Stimulated activated CD4-positive, alpha-beta T cell treated with anti-CD3 and anti-CD28 coated beads, TNF-alpha, amount 100 ng/mL, for 4 hours (primary cell): ENCODE measurements around the gene GATM.
"Not testable (repeated sequence)": the region's sequence is repeated elsewhere in the genome, so short reads cannot be mapped to it uniquely, and the experiment has no call there.

ENCODE experiments used
- DNase-seq, 3 experiments: peaks; one replicate each; pipeline ENCODE4 v3.0.0-alpha.2; 2020; ENCODE audit warnings: low read depth in 3 of 3

GATM gene

DNA sequence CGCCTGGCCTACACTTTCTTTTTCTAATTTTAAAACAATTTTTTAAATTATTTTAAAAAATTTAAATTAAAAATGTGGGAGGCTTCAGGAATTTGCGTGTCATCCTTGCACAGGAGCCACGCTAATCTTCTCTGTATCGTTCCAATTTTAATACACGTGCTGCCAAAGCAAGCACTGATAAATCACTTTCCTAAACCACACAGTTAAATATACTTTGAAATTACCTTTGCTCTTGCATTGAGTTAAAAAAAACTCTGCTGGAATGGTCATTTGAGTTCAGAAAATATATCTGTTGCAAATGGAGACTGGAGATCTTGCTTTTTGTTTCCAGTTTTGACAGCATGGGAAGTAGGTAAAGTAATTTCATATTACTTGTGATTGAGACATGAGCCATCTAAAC, 23.6 kb downstream of the GATM start:
- DNase-seq = no peak

DNA sequence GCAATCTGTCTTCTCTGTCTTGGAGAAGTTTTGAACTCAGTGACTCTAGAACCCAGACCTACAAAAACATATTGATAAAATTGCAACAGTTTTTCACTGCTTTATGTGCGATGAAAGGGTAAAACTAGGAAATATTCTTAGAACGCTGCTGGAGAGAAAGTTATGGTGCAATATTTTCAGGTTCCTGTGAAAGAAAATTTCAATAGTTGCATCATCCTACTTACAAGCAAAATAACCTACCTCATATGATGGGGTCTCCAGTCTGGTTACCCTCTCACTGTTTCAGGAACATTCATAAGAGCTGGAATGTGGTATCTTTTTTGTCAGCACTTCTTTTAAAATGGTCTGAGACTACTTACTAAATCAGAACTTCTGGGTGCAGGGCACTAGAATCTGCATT, 27.1 kb downstream of the GATM start:
- no peak for DNase-seq

DNA sequence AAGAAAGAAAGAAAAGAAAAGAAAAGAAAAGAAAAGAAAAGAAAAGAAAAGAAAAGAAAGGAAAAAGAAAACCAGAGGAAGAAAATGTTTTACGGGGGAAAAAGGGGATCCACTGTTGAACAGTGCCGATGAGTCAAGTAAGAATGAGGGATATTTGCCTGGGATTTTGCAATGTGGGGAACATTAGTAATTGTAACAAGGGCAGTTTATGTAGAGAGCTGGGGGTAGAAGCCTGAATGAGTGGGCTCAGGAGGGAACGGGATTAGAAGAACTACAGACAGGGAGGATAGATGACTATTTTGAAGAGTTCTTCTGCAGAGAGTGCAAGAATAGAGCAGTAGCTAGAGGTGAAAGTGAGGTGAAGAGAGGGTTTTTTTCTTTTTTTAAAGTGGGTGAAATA, 28.7 kb downstream of the GATM start:
- DNase-seq = no peak

DNA sequence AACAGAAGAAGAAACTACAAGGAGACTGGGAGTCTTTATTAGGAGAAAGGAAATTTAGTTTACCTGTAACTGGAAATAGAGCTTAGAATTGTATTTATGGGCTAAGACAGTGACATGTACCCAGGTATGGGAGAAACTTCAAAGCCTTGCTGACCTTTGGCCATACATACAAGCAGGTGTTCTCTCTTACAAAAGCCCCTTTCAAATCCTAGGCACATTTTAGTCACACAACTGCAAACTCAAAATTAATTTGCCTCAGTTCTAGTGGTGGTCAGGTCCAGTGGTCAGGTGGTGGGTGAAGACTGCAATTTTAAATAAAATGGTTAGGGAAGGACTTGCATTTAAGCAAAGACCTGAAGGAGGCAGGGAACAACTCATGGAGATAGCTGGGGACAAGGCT, 30.4 kb downstream of the GATM start:
- DNase-seq = no peak

DNA sequence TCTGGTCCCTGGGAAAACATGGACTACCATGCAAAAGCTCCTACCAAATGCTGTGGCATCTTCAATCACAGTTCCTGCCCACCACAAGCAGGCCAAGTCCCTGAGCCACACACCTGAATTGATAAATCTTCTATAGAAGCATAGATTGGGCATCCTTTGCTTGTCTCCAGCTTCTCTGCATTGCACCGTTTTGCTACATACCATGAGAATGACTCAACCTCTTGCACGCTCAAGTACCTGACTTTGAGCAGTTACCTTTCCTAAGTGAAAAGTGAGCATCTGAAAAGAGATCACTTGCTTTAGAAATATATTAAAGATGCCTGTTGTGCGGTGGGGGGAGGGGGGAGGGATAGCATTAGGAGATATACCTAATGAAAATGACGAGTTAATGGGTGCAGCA, 31.3 kb downstream of the GATM start:
- DNase-seq = no peak

DNA sequence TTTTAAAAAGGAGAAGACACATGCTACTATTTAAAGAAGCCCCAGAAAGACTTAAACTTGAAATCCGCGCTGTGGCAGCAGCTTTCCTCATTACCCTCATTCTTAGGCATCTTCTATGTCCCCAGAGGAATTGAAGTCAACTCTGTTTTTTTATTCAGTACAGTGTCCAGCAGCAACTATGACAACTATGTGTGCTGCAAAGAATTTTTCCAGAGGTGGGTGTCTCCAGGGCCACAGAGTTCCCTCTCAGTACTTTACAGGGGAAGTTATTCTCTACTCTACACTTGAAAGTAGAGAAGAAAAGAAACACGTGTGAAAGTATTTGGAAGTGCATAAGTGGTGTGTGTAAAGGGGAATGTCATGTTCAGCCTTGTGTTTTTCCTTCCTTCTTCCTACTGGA, 32.0 kb downstream of the GATM start:
- no peak for DNase-seq

DNA sequence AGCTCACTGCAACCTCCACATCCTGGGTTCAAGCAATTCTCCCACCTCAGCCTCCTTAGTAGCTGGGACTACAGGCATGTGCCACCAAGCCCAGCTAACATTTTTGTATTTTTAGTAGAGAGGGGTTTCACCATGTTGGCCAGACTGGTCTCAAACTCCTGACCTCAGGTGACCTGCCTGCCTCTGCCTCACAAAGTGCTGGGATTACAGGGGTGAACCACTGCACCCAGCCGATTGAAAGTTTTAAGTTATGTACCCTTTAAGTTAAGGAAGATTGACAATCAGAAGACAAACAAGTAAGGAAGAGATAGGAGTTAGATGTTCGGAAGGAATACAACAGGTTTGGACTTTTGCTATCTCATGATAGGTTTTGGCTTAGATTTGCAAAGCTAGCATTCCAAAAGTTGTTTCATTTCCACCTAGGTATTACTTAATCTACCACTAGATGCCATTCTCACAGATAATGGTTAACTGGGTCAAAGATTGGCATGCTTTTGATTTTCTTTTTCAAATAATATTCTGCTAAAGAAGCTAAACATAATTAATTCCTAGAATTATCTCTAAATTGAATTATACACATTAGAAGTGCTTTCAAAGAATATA, 35.0 kb downstream of the GATM start:
- DNase-seq = no peak

DNA sequence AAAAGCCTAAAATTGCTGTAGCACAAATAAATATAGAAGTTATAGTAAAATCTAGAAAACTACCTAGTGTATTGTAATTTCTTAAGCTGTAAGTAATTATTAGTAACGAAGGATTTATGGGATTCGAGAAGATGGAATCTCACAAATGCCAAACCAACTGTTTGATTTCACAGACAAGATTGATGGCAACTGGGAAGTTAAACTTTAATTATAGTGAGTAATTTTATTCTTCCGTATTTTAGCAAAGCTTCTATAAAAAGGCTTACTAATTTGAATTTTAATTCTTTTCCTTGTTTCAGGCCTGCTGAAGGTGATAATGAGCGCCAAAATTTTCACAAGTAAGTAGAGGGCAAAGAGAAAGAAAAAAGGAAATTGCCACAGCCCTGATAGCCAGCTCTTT, 36.6 kb downstream of the GATM start:
- no peak for DNase-seq

DNA sequence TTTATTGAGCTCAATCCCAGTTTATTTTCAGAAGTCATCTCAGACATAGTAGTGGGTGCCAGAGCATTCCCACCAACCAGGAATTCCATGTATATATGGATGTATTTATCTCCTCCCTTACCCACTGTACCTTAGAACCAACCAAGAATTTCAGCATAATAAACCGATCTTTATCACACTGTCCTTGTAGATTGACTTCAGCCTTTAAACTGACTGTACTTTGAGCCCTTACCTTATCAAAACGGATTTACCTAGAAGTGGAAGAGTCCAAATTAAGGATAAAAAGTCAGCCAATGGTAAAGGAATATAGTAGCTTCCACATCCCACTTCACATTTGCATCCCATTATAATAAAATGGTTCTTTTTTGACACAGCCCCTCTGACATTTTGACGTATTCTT, 37.9 kb downstream of the GATM start:
- DNase-seq = no peak

DNA sequence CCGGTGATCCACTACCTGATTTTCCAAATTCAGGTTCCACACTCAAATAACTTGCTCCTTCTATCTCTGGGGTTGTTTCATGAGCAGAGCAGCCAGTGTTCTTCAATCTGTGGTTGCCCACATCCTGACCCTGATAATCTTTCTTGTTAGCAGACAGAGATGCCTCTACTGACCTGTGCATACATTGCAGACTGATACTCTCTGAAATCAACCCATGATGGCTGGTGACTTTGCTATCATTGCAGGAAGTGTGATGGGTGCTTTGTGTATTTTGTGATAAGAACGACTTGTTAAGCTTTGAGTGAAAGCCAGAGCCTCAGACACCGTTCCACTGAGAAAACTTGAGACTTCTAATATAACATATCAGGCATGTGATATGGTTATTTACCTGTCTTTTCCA, 39.9 kb downstream of the GATM start:
- no peak for DNase-seq

DNA sequence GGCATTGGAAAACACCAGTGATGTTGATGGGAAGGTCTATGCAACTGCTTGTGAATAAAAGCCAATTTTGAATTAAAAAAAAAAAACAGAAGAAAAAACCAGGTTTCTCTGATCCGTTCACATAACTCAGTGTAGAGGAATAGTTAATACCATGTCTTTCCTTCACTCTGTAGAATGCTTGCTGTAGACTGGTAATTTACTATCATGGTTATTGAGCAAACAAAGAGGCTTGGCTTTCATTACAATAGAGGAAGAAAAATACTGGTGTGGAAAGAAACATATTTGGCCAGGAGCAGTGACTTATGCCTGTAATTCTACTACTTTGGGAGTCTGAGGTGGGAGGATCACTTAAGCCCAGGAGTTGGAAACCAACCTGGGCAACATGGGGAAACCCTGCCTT, 41.1 kb downstream of the GATM start:
- DNase-seq = no peak

DNA sequence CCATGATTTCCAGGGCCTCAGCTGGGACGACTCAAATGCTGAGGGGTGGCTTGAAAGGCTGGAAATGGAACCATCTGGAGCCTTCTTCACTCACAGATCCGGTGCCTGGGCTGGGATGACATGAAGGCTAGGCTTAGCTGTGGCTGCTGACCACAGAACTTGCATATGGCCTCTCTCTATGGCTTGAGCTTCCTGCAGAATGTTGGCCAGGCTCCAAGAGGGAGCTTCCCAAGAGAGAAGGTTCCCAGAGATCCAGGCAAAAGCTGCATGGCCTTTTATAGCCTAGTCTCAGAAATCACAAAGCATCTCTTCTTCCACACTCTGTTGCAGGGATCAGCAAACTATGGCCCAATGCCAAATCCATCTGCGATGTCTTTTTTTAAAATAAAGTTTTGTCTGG, 44.8 kb downstream of the GATM start:
- DNase-seq = no peak

DNA sequence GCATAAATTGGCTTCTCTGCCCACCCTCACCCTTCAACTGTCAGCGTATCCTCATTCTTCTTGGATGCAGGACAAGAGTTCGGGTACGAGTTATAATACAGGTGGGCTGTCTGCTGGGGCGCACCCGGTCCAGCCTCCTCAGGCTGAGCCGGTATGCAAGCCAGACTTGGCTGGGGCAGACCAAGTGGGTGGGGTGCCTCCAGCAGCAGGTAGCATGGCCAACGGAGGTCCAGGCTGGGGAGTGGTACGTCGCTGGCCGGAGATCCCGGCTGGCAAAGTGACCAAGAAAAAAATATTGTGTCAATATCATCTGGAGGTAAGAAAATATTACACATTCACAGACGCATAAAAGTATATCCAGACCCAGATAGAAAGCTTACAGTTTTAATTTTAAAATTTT, 45.6 kb downstream of the GATM start:
- DNase-seq = no peak

DNA sequence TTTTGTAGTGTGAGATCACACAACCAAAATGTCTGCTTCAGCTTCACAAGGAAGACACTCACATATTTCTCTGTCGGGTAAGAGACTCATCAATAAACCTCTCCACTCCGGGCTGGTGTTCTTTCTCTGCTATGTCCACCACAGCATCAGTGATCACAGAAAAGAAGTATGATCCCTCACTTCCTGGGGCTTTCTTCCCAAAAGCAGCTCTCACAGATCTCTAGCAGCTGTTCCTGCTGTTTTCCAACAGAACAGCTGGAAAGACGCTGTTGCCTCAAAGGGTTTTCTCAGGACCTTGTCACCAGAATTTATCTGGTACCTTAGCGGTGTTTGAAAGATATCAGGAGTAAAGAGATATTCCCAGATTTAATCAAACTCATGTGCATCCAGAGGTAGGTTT, 46.4 kb downstream of the GATM start:
- no peak for DNase-seq

DNA sequence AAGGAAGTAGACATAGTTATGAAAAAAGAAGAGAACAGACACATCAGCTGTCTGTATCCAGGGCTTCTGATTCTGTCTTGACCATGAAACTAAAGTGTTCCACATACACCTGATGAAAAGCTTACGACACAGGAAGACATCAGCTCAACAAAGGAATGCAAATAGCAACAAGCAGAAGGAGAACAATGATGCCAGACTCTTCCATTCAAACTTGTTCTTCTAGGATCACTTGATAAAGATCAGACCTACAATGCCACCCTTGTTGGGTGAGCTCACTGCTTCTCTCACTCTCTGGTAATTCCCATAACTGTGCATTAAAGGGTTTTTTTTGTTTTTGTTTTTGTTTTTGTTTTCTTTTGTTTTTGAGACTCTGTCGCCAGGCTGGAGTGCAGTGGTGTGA, 49.7 kb downstream of the GATM start:
- no peak for DNase-seq

DNA sequence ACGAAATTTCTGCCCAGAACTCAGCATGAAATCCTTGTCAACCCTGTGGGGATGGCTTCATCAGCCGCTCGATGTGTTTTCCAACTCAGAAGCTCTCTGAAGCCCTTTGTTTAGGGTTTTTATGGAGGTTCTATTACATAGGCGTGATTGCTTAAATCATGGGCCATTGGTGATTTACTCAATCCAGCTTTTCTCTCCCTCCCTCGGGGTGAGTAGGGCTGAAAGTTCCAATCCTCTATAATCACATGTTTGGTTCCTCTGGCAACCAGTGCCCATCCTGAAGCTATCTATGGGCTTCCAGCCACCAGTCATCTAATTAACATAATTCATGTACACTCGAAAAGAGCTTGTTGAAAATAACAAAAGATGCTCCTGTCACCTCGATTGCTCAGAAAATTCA, 51.6 kb downstream of the GATM start:
- no peak for DNase-seq

DNA sequence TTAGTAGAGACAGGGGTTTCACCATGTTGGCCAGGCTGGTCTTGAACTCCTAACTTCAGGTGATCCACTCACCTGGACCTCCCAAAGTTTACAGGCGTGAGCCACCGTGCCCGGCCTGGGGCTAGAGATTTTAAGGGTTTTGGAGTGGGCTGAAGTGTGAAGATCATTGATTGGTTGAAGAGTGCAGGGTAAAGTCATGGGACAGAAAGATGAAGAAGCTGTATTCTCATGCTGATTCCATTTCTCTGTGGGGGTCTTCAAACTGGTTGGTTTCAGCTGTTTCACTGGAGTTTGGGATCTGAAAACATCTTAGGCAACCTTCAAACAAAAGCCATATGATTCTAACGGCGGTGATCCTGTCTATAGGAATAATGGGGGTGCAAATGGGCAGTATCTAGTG, 52.1 kb downstream of the GATM start:
- DNase-seq = no peak

DNA sequence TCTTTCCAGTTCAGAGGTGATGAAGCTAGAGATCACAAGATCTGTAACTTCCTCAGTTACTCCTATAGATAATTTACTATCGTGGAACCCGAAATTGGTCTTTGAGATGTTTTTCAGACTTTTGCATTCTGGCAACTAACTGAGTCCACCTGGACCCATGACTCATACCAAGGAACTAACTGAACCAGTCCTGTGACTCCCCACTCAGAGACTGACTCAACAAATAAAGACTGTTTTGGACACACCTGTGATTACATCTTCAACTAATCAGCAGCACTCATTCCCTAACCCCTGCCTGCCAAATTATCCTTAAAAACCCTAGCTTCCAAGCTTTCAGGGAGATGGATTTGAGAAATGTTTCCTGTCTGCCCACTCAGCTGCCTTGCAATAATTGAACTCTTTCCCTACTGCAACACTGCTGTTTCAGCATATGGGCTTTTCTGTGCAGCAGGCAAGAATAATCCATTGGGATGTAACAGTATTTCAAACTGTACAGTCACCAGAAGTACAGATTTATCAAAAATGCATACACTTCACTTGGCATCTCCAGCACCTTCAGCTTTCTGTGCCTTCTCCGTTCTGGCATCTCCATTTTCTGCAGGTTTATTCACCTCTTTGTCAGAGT, 57.7 kb downstream of the GATM start:
- no peak for DNase-seq

DNA sequence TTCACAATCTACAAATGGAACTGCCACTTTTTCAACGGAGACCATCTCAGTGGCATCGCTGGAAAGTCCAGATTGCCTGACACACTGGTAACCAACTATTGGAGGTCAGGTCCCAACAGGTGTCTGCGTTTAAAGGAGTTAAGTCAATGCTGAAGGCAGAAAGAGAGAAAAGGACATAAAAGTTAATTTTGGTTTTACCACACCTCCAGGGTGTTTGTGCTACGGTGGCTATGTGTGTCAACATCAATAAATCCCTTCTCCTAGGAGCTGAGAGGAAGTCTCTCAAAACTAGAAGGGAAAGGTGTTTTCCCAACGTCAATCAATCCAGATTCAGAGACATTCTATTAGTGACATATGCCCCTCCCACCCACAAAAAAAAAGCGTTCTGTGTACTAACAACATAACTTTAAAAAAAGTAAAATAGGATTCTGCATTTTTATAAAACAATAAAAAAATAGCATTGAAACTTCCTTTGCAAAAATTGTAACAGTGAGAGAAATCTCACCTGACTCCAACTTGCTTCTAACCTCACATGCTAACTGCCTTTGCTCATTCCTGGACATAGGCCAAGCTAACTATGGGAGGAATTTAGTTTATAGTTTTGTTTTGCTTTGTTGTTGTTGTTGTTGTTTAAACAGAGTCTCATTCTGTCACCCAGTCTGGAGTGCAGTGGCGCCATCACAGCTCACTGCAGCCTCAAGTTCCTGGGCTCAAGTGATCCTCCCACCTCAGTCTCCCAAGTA, 58.7 kb downstream of the GATM start:
- no peak for DNase-seq

DNA sequence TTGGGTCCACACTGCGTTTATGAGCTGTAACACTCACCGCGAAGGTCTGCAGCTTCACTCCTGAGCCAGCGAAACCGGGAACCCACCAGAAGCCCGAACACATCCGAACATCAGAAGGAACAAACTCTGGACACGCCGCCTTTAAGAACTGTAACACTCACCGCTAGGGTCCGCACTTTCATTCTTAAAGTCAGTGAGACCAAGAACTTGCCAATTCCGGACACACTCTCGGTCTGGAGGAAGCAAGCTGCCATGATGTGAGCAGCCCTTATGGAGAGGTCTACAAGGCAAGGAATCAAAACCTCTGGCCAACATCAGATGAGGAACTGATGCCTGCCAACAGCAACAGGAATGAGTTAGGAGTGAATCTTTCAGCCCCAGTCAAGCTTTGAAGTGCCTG, 63.4 kb downstream of the GATM start:
- DNase-seq = no peak

DNA sequence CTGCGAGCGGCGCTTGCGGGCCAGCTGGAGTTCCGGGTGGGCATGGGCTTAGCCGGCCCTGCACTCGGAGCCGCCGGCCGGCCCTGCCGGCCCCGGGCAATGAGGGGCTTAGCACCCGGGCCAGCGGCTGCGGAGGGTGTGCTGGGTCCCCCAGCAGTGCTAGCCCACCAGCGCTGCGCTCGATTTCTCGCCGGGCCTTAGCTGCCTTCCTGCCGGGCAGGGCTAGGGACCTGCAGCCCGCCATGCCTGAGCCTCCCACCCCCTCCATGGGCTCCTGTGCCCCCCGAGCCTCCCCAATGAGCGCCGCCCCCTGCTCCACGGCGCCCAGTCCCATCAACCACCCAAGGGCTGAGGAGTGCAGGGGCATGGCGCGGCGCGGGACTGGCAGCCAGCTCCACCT, 64.2 kb downstream of the GATM start:
- not testable (repeated sequence) for DNase-seq
